AML-193 (cell line): ENCODE results near the gene NELFA.

Experiments
- DNase-seq, 2 experiments: peaks; one replicate each; lab custom pipeline; 2025; lab: John Stamatoyannopoulos, UW

The NELFA gene

DNA sequence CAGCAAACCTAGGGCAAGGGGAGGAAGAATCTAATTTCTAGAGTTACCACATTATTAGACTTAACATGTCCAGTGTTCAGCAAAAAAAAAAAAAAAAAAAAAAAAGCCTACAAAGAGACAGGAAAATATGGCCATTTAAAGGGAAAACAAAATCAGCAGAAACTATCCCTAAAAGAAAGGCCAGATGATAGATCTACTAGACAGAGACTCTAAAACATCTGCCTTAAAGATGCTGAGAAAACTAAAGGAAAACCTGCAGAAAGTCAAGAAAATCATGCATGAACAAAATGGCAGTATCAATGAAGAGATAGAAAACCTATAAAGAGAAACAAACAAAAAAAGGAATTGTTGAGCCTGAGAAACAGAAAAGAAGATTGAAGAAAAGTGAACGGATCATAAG lies 43.8 kb downstream of the NELFA start:
- no peak for DNase-seq

GRCh38 chr4:1964443-1964842 lies 44.3 kb downstream of the NELFA start:
- DNase-seq, result no peak

DNA sequence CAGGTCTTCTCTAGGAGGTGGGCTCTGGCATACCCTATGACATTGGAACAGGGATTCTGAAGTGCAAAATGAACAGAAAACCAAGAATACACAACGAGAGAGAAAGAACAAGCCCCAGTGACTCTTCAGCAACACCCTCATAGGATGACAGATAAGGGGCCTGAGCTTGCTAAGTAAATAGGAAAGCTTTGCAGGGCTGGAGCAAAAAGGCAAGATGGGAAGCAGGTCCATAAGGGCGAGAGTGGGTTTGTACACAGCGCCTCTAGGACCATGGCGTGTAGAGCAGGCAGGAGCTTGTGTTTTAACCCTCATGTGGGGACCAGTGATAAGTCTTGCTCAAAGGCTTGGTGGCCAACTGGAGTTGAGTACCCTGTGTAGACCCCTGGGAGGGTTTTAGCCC lies 45.8 kb downstream of the NELFA start:
- no peak for DNase-seq

GRCh38 chr4:1961563-1961962 lies 47.2 kb downstream of the NELFA start:
- DNase-seq, result no peak

GRCh38 chr4:1961038-1961437 lies 47.7 kb downstream of the NELFA start:
- no peak for DNase-seq

- DNase-seq, result no peak
Observed at GRCh38 chr4:1960170-1960825, 48.5 kb downstream of the NELFA start.

DNA sequence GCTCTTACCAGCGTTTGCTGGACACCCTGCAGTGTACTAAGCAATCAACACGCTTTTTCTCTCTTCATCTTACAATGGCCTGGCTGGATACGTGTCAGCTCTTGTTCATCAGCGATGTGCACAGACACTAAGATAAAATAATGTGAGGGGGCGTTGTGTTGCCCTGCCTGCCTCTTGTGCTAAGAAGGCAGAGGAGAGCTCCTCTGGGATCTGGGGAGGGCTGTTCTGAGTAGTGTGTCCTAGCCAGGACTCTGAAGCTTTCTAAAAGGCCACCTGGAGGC lies 49.7 kb downstream of the NELFA start:
- DNase-seq, result no peak

GRCh38 chr4:1958276-1959103 lies 50.3 kb downstream of the NELFA start:
- no peak for DNase-seq

DNA sequence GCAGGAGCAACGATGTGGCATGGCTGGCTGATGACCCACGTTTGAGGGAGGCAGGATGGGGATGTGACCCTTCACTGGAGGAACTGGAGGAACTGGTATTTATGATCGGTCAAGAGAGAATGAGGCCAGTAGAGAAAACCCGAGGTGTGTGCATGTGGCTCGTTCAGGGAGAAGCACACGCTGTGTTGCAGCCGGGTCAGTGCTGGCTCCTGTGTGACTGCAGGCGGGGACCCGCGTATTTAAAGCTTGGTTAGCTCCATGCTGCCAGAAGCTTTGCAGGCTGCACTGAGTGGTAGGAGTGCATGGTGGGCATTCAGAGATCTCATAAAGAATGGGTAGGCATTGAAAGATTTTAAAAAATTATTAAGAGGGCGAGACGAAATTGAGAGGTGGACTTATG lies 52.1 kb downstream of the NELFA start:
- no peak for DNase-seq

- no peak for DNase-seq
Observed at GRCh38 chr4:1953335-1953734, 55.4 kb downstream of the NELFA start.

GRCh38 chr4:1952719-1953118 lies 56.1 kb downstream of the NELFA start:
- DNase-seq, result no peak

DNA sequence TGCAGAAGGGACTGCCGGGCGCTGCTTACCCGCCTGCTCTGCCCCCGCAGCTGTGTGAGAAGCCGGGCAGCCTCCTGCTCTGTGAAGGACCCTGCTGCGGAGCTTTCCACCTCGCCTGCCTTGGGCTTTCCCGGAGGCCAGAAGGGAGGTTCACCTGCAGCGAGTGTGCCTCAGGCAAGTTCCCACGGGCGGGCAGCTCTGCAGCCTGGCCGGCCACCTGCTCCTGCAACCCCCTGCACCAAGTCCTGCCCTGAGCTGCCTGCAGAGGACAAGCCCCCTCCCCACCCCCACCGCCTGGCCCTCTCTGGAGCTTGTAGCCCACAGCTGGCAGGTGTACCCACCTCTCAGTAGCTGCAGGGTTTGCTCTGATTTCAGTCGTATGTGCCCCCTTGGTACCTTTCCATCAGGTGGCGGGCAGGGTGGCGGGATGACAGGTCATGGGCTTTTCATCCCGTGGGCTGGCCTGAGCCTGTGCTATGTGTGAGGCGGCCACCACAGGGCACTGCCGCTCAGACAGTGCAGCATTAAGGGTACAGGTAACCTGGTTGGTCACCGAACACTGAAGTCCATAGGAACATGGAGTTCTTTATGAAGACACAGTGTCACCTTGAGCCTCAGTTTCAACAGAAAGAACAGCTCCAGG lies 56.6 kb downstream of the NELFA start:
- DNase-seq, result no peak

GRCh38 chr4:1950369-1950768 lies 58.4 kb downstream of the NELFA start:
- DNase-seq, result no peak

GRCh38 chr4:1948892-1949436 lies 59.8 kb downstream of the NELFA start:
- DNase-seq, result no peak

GRCh38 chr4:1948232-1948631 lies 60.5 kb downstream of the NELFA start:
- DNase-seq, result no peak

DNA sequence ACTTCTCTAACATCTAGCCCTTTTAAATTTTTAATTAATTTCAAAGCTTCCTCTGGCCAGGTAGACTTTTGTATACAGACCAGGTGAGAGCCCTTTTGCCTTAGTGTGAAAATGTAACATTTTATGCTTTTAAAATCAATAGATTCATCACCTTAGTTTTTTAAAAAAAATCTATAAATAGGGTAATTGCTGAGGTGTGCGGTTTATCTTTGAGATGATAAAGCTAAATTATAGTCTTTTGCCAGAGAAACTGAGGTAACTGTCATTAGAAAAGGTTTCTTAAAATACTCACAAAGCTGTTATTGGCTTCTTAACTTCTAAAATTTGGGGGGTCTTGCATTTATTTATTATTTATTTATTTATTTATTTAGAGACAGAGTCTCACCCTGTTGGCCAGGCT lies 62.9 kb downstream of the NELFA start:
- DNase-seq, result no peak

DNA sequence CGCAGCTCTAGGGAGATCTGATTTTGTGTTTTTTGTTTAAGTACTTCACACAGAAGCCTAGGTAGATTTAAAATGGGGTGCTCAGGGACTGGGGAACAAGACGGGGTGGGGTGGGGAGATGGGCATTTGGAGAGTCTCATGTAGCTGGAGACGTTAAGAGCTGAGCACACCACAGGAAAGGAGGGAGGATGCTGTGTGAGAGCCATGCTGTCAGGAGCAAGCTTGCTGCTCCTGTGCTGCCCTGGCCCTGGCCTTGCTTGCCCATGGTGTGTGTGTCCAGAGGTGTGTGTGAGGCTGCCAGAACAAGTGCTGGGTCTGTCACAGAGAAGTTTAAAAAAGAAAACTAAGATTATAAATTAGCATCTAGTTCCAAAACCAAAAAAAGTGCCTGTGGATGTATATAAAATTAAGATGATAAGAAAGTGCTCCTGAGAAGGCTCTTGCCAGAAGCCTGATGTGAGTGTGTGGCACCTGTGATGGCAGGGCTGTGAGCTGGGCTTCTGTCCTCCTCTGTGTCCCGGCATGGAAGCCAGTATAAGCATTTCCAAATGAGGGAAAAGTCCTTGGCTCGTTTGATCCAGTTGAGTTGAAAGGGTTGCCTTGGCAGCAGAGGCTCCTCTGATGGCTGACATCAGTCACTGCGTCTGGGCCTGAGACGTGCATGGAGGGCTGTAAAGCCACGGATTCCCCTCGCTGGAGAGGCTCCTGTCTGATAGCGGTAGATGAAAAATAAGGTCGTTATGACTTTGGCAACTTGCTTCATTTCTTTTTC lies 63.5 kb downstream of the NELFA start:
- no peak for DNase-seq

DNA sequence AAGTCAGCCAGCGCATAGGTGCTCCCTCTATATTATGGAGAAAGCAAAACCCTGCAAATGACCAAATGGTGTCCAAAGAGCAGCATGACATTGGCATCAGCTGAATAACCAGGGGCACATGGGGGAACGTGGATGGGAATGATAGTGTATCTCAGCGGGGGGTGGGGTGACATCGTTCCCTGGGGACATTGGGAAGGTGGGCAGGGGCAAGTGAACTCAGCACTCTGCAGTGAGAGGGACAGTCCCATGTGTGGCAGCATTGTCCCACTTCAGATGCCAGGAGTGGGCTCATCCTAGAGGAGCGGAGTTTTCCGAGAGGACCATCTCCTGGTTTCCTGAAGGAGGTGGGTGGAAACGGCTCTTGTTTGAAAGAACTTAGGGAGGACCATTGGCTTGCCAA lies 64.8 kb downstream of the NELFA start:
- no peak for DNase-seq

DNA sequence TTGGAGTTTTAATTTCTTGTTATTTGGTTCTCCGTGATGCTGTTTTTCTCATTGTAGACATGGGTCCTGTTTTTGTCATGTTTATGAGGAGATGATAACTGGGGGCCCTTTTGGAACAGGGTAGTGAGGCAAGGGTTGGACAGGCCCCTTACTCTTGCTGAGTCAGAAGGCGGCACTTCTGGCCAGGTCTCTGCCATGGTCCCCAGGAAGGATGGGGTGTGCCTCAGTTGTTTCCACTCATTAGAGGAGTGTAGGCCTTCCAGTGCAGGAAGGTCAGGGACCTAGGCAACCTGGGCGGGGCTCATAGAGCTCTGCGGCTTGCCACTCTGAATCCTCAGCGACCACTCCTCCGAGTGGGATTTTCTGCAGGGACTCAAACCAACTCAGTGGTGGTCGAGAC lies 68.2 kb downstream of the NELFA start:
- no peak for DNase-seq

DNA sequence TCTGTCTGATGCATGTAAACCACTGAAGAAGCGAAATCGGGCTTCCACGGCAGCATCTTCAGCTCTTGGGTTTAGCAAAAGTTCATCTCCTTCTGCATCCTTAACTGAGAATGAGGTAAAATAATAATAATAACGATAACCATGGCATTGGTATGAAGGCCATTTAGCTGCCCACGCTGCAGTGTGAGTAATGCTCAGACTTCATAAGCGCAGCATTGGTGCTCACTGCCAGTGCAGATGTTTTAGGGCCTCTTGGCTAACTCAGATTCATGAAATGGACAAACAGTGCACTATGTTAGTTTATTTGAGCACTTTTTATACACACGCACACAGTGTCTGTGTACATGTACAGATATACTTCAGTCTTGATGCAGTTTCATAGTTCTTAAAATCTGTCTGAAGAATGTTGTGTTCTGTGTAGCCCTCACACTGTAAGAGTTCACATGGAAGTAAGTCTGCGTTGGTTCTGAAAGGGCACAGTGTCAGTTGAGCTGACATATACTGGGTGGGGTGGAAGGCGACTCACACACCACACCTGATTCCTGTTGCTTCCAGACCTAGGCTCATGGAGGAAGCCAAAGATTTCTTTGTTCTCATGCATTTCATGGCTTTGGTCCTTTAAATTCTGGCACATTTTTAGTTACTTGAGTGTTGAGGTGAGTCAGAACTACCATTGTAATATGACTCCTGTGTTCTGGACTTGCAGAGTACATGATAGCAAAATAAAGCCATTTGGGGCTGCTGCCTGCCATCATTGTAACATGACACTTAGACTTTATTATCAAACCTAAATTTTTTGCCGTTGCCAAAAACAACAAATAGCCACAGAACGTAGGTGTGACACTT lies 68.9 kb downstream of the NELFA start:
- no peak for DNase-seq

DNA sequence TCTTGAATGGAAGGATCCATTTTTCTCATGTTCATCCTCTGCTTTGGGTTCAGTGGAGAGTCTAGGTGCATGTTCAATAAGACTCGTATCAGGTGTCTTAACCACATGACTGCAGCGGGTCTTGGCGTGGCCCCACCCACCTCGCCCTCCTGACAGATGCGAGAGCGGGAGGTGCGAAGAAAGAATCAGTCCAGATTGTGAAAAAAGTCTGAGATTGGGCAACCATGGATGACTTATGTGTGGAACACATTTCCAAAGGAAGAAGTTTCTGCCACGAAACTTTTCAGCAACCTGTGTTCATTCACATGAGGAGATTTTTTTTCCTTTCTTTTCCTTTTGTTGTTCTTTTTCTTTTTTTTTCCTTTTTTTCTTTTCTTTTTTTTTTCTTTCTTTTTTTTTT lies 70.7 kb downstream of the NELFA start:
- no peak for DNase-seq

GRCh38 chr4:1937550-1937949 lies 71.2 kb downstream of the NELFA start:
- no peak for DNase-seq
